ENCODE results near the gene LRMDA. TPM values are rescaled to one million over a fixed set of nuclear protein-coding genes. Genes with fewer than 3 reads are reported as not detected.
A peak's percentile ranks its signal among the peaks of the same experiment; 100 is the strongest.

LRMDA gene
- total RNA-seq, 1 donor from 2014 or later, result 17.1 TPM

- DNase-seq (ENCODE audit: low spot score), result no peak
Measured at GRCh38 chr10:76025124-76025477, 593.7 kb downstream of the LRMDA start.

- DNase-seq (ENCODE audit: low spot score), result no peak
Measured at GRCh38 chr10:76026176-76026771, 594.9 kb downstream of the LRMDA start.

DNA sequence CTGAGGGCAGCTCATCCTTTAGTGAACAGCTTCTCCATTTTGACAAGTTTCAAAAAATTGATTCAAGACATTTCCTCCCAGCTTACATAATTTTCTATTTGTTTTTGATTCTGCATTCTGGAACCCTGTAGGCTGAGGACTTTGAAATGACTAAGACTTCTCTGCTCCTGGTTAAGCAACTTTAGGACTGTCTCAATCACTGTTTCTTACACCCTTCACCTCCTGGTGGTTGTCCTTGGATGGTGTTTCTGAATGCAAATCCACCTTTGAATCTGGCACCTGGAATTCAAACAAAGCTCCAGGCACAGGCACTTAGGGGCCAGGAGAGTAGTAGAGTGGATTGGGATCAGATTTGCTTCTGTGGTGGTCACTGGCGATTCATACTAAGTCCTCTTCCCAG lies 595.5 kb downstream of the LRMDA start:
- no peak for DNase-seq (ENCODE audit: low spot score)

- DNase-seq (ENCODE audit: low spot score), result no peak
Measured at GRCh38 chr10:76029782-76030181, 598.4 kb downstream of the LRMDA start.

DNA sequence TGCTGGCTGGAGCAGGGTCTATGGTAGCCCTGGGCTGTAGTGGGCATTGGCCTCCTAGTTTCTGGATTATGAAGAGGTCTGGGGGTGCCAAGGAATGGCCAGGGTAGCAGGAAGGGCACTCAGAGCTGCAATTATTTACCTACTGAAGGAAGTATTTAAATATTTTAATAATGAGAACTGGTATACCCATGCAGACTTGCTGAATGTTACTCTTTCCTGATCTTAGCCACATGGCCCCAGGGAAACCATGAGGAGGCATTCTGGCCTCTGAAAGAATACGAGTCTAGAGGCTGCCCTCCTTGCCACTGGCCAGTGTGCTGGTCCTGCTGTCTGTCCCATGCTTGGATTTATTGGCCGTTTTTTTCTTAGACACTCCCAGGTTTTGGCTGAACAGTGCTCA lies 599.7 kb downstream of the LRMDA start:
- DNase-seq (ENCODE audit: low spot score), result no peak

GRCh38 chr10:76031769-76032699 lies 600.6 kb downstream of the LRMDA start:
- no peak for DNase-seq (ENCODE audit: low spot score)

DNA sequence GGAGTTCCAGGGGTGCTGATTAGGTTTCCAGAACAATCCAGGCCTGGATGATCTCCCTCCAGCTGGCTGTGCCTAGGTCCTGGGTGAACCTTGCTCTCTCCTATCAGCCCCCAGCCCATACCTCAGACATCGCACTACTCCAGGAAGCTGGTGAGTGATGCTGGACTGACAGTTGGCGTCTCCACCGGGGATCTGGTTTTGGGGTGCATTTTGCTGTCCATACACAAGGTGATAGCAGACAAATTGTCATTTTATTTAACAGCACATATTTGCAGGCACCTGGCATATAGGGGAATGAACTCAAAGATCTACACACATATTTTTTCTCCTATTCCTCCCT lies 601.2 kb downstream of the LRMDA start:
- no peak for DNase-seq (ENCODE audit: low spot score)

DNA sequence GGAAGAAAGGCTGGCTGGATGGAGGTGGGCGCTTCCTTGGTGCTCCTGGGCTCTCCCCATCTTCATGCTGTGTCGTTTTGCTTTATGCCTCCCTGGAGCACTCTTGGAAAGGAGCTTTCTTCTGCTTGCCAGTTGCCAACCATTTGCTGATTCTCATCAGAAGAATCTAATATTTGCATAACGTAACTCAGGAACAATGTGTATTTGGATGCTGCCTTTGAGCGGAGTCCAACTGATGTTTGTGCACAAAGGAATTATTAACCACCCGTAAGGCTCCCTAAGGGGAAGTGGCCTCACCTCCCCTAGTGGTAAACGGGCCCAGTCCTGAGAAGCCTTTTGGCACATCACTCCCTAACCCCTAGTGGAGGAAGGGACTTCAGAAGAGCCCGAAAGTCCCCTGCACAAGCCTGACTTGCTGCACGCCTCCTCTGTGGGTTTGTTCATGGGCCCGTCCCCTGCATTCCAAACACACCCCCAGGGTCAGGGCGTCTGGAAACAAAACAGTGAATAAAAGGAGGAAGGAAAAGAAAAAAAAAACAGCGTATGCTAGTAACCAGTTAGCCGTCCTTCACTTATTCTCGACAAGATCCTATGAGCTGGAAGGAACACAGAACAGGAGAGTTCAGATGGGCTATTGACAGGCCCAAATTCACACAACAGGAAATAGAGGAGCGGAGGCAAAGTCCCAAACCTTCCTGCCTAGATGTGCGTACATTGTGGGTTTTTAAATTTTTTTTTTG lies 602.2 kb downstream of the LRMDA start:
- peak; percentile 79 for DNase-seq (ENCODE audit: low spot score)

DNA sequence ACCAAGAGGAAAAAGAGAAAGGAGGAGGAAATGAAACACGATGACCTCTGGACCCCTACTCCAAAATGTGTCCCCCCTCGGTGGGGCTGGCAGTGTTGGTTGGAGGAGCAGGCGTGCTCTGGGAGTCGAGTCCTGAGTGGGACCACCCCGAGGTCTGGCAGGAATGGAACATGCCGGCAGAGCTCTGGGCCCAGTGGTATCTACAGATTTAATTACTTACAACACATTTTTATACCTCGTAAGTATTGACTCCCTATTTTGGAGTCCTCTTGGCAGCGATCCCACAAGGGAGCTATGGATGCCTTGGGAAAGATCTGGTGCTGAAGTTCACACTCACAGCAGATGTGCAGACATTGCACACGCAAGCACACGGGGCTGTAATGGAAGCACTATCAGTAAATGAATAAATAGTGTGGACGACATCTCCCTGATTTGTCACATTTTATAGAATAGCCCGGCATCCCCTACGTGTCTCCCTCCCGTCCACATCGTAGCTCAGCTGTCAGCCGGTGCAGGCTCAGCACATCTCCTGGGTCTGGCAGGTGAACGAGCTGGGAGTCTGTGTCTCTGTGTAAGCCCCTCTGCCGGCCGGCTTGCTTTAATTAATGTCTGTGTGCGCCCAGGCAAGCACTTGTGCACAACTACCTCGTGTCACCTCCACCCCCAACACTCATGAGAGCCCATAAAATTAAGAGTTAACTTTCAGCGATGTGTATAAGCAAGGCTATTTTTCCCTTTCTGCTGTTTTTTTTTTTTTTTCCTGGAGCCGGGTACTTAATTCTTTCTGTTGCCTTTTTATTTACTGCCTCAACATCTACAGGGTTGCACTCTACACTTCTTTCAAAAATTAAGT lies 603.2 kb downstream of the LRMDA start:
- DNase-seq (ENCODE audit: low spot score), result no peak

GRCh38 chr10:76035206-76036110 lies 604.0 kb downstream of the LRMDA start:
- no peak for DNase-seq (ENCODE audit: low spot score)

DNA sequence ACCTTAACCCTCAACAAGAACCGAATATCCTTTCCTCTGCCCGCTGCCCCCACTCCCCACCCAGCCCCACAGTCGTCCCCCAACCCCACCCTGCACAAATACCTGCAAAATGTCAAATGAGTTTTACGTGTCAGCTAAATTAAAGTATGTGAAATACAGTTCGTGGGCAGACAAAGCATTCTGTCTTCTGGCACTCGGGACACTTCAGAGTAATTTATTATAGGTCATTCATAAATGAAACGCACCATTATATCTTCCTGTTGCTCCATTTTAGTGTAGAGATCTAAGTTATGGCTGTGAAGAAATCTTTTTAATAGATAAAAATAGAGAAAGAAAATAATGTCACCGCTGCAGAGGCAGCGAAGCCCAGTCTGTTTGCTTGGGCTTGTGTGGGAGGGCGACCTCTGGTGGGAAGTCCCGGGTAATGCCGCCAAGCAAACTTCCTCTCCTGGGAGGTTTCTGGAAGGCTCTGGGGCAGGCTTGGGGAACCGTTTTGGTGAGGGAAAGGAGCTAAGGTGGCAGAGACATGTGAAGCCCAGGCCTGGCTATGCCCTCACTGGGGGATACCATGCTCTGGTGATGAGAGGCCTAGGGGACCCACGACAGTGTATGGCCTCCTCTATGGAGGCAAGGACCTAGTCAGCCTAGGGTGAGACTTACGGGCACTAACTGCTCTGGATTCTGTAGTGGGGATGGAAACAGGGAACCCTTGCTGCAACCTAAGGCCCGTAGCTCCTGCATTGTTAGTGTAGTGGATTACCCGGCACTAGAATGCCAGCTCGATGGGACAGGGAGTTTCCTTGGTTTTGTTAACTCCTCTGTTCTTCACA lies 604.9 kb downstream of the LRMDA start:
- peak; percentile 84 for DNase-seq (ENCODE audit: low spot score)

DNA sequence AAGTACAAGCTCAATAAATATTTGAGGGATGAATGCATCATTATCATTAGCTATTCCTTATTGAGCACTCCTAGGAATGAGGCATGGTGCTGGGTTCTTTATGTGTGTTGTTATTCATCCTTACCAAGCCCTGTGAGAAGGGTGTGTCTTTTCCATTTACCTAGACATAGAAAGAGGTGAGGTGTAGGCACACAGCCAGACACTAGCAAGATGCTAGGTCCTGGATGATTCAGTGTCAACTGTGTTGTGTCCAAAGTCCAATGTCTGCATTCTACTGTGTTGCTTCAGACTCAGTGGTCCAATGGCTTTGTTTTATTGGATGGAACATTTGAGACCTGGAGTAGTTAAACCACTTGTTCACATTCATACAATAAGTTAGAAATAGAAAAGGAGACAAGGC lies 605.5 kb downstream of the LRMDA start:
- DNase-seq (ENCODE audit: low spot score), result peak; percentile 90

- no peak for DNase-seq (ENCODE audit: low spot score)
Measured at GRCh38 chr10:76037531-76038155, 606.2 kb downstream of the LRMDA start.

- no peak for DNase-seq (ENCODE audit: low spot score)
Measured at GRCh38 chr10:76038696-76039095, 607.3 kb downstream of the LRMDA start.

- DNase-seq (ENCODE audit: low spot score), result no peak
Measured at GRCh38 chr10:76040107-76040829, 608.8 kb downstream of the LRMDA start.

GRCh38 chr10:76040830-76041220 lies 609.4 kb downstream of the LRMDA start:
- DNase-seq (ENCODE audit: low spot score), result no peak

DNA sequence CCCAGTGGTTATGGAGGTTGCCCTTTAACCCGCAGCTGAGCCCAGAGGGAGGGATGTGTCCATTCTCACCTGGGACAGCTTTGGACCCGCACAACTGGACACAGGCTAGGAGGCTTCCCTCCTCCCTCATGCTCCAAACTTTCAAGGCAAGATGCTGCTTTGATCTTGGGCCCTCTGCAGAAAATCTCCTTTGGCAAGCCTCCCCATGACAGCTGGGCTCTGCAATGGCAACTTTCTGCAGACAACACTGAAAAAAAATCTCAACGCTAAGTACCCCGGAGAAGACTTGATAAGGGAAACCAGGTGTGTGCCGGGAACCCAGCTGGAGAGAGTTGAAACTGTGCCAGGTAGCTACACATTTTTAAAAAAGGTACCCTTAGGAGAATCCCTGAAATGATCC lies 610.1 kb downstream of the LRMDA start:
- no peak for DNase-seq (ENCODE audit: low spot score)

DNA sequence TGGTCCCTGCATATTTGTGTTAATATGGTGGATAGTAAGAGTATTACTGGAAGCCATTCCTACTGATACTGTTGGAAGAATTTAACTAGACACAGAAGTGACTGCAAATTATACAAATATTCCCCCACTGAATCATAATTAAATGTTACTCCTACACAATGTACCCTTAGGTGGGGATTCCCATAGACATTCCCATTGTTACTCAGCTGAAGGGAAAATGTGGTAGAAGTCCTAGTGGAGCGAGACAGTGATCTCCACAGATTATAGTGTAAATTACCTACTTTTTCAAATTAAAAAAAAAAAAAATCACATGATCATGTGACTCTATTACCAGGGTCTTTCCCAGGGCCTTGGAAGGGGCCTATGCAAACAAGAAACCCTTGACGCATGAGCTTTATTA lies 611.8 kb downstream of the LRMDA start:
- no peak for DNase-seq (ENCODE audit: low spot score)

DNA sequence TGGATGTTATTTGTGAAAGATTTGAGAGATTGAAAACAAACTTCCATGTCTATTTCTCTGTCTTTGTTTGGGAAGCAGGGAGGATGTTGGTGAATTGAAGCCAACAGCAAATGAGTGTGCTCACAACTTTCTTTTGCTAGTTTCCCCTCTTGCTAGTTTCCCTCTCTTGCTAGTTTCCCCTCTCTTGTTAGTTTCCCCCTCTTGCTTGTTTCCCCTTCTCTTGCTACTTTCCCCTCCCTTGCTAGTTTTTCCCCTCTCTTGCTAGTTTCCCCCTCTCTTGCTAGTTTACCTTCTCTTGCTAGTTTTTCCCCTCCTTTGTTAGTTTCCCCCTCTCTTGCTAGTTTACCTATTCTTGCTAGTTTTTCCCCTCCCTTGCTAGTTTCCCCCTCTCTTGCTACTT lies 613.3 kb downstream of the LRMDA start:
- DNase-seq (ENCODE audit: low spot score), result no peak

Measured in mucosa of gallbladder (tissue), 1 donor.